HCT116 (cell line): Measurements from ENCODE around the gene LEMD3. TPM values are rescaled to one million over a fixed set of nuclear protein-coding genes. Genes with fewer than 3 reads are reported as not detected.

ENCODE experiments used
- ATAC-seq: fragments of 200-7000 bp; cut with Tn5 transposase; 2 replicates; pipeline ENCODE4 v1.9.1; 2020; ENCODE audit warnings: mild to moderate bottlenecking, moderate library complexity
- BruUV-seq: library from RNA; stranded (reverse); fragments of 400-500 nt; replicated peaks from 2 replicates; lab custom pipeline; 2021; lab: Mats Ljungman, UMichigan
- CTCF ChIA-PET: fragments of 300-600 bp; sonication (Branson Sonifier 250); formaldehyde crosslinking; loops from one replicate; lab custom pipeline; 2021; ENCODE audit warnings: antibody characterized with exemption; lab: Charles Lee
- POLR2A ChIA-PET: fragments of 300-600, 350-600 bp; sonication (Branson Sonifier 250); formaldehyde crosslinking; loops from one replicate; lab custom pipeline; 2021; ENCODE audit warnings: antibody characterized with exemption; lab: Charles Lee
- RAD21 ChIA-PET, 2 experiments: fragments of 300-600 bp; sonication (Branson Sonifier 250); formaldehyde crosslinking; loops; one replicate each; lab custom pipeline; 2023; ENCODE audit warnings: low total read pairs in 2 of 2; ENCODE audit not compliant: uncharacterized antibody in 2 of 2, unreplicated experiment in 2 of 2, low non-redundant PET in 1 of 2; lab: Charles Lee
- DNase-seq: peaks from one replicate; pipeline ENCODE4 v3.0.0-alpha.2; 2010; ENCODE audit warnings: low read depth, low spot score
- H2AFZ ChIP-seq: fragments of 200-600 bp; shearing (Covaris generic), sonication (generic); 2 replicates; pipeline ENCODE4 v1.6.1; 2017; ENCODE audit warnings: low read depth, mixed run types, mixed read lengths, antibody characterized with exemption, low read length; ENCODE audit not compliant: poor library complexity, severe bottlenecking
- H3K27ac ChIP-seq: 2 replicates; pipeline ENCODE4 v1.5.1; 2012; ENCODE audit warnings: low read depth, low read length
- H3K27me3 ChIP-seq: fragments of 200-600 bp; sonication (generic); 2 replicates; pipeline ENCODE4 v1.6.1; 2016; ENCODE audit warnings: mixed run types, low read length, mixed read lengths; ENCODE audit not compliant: insufficient read depth
- H3K36me3 ChIP-seq, 2 experiments: fragments of 200-500 bp in 1 of 2; fragments of 200-600 bp in 1 of 2; sonication (Bioruptor generic) in 1 of 2; sonication (generic) in 1 of 2; 2 replicates each; pipeline versions ENCODE4 v1.5.1 to v1.6.1; 2014 to 2016; ENCODE audit warnings: low read length in 2 of 2, inconsistent platforms in 1 of 2, mixed read lengths in 1 of 2, mixed run types in 1 of 2; ENCODE audit not compliant: insufficient read depth in 2 of 2, control insufficient read depth in 1 of 2
- H3K4me1 ChIP-seq, 2 experiments: fragments of 200-600 bp in 1 of 2; sonication (generic) in 1 of 2; 2 replicates each; pipeline versions ENCODE4 v1.5.1 to v1.6.1; 2012 to 2017; ENCODE audit warnings: low read length in 2 of 2, inconsistent platforms in 1 of 2, mild to moderate bottlenecking in 1 of 2, mixed read lengths in 1 of 2, mixed run types in 1 of 2, moderate library complexity in 1 of 2; ENCODE audit not compliant: insufficient read depth in 2 of 2, control insufficient read depth in 1 of 2
- H3K4me2 ChIP-seq: fragments of 200-600 bp; sonication (generic); 2 replicates; pipeline ENCODE4 v1.6.1; 2017; ENCODE audit warnings: mixed run types, low read length, mixed read lengths
- H3K4me3 ChIP-seq, 2 experiments: fragments of 200-600 bp in 1 of 2; sonication (generic) in 1 of 2; replicated peaks in 1 of 2; 2 replicates each; pipeline ENCODE4 v1.5.1; 2011 to 2016; ENCODE audit warnings: low read length in 2 of 2, control low read depth in 1 of 2, low read depth in 1 of 2, mild to moderate bottlenecking in 1 of 2, mixed read lengths in 1 of 2, mixed run types in 1 of 2
- H3K79me2 ChIP-seq: fragments of 200-600 bp; sonication (generic); 2 replicates; pipeline ENCODE4 v1.6.1; 2017; ENCODE audit warnings: mild to moderate bottlenecking, mixed run types, low read length, moderate library complexity, mixed read lengths; ENCODE audit not compliant: insufficient read depth
- H3K9ac ChIP-seq: fragments of 200-600 bp; sonication (generic); 2 replicates; pipeline ENCODE4 v1.6.1; 2016; ENCODE audit warnings: low read length, mixed read lengths
- H3K9me2 ChIP-seq: fragments of 200-600 bp; sonication (generic), shearing (Covaris generic); 2 replicates; pipeline ENCODE4 v1.6.1; 2017; ENCODE audit warnings: mixed run types, mild to moderate bottlenecking, moderate library complexity; ENCODE audit not compliant: insufficient read depth
- H3K9me3 ChIP-seq, 2 experiments: fragments of 200-500 bp in 1 of 2; fragments of 200-600 bp in 1 of 2; sonication (Bioruptor generic) in 1 of 2; sonication (generic) in 1 of 2; 2 replicates each; pipeline ENCODE4 v1.6.1; 2014 to 2017; ENCODE audit warnings: low read length in 2 of 2, mixed read lengths in 2 of 2, inconsistent platforms in 1 of 2, low read depth in 1 of 2, mild to moderate bottlenecking in 1 of 2, mixed run types in 1 of 2, moderate library complexity in 1 of 2; ENCODE audit not compliant: control insufficient read depth in 1 of 2, insufficient read depth in 1 of 2
- H4K20me1 ChIP-seq: fragments of 200-600 bp; sonication (generic), shearing (Covaris generic); 2 replicates; pipeline ENCODE4 v1.6.1; 2017; ENCODE audit warnings: mixed run types, mild to moderate bottlenecking, moderate library complexity; ENCODE audit not compliant: insufficient read depth
- CTCF ChIP-seq, 3 experiments: fragments of 200-600 bp in 1 of 3; sonication (generic) in 1 of 3; IDR thresholded peaks in 2 of 3; conservative IDR thresholded peaks in 1 of 3; 2 replicates each; pipeline ENCODE4 v1.5.1; 2012 to 2017; ENCODE audit warnings: low read depth in 2 of 3, low read length in 2 of 3, antibody characterized with exemption in 1 of 3, borderline replicate concordance in 1 of 3, control low read depth in 1 of 3, mild to moderate bottlenecking in 1 of 3, mixed read lengths in 1 of 3, mixed run types in 1 of 3, moderate library complexity in 1 of 3; ENCODE audit not compliant: insufficient read depth in 1 of 3
- EGR1 ChIP-seq: IDR thresholded peaks from 2 replicates; pipeline ENCODE4 v1.6.1; 2012; ENCODE audit warnings: low read depth
- ELF1 ChIP-seq: IDR thresholded peaks from 2 replicates; pipeline ENCODE4 v1.6.1; 2012; ENCODE audit warnings: low read depth, borderline replicate concordance
- EZH2phosphoT487 ChIP-seq: fragments of 200-600 bp; IDR thresholded peaks from 2 replicates; pipeline ENCODE4 v1.6.1; 2018; ENCODE audit warnings: antibody characterized with exemption, borderline replicate concordance
- JUND ChIP-seq: IDR thresholded peaks from 2 replicates; pipeline ENCODE4 v1.6.1; 2012
- RAD21 ChIP-seq: IDR thresholded peaks from 2 replicates; pipeline ENCODE4 v1.6.1; 2012; ENCODE audit warnings: low read depth, mild to moderate bottlenecking
- YY1 ChIP-seq: IDR thresholded peaks from 2 replicates; pipeline ENCODE4 v1.6.1; 2011; ENCODE audit warnings: low read length, low read depth, moderate library complexity, mild to moderate bottlenecking; ENCODE audit not compliant: insufficient replicate concordance; ENCODE audit errors: extremely low read depth
- ZNF274 ChIP-seq: fragments of 200-500 bp; sonication (Bioruptor generic); IDR thresholded peaks from 2 replicates; pipeline ENCODE4 v1.6.1; 2014; ENCODE audit warnings: mild to moderate bottlenecking, low read depth, low read length, inconsistent platforms
- intact Hi-C: fragments of 100-400 bp; cut with micrococcal nuclease; formaldehyde crosslinking; loops from 2 replicates; pipeline ENCODE4 v1.10.0; 2022
- total RNA-seq: library from RNA; stranded (reverse); gene quantifications from one replicate; pipeline ENCODE4 v1.2.1, GENCODE V29; 2021; ENCODE audit not compliant: unreplicated experiment

LEMD3 gene
- total RNA-seq, 1 experiment from 2014 or later, result 28.7 TPM

GRCh38 chr12:65195387-65196055, 26.1 kb downstream of the LEMD3 start (continued):
- no peak for TF ChIP-seq ZNF274
- no peak for TF ChIP-seq EZH2phosphoT487
- TF ChIP-seq ELF1, result no peak
- no peak for TF ChIP-seq JUND
- TF ChIP-seq RAD21, result no peak

GRCh38 chr12:65196762-65197567, 27.6 kb downstream of the LEMD3 start:
- no peak for TF ChIP-seq YY1
- Histone ChIP-seq H3K27me3 (no peaks in the 10 kb centered on the region), H3K9me2 (no peaks in the 10 kb centered on the region), H4K20me1 (peaks cover 20% of the 10 kb centered on the region; the same call in 1 of the 2 replicates), H3K4me3 (no peak overlapping the region), H3K36me3 (no peaks in the 10 kb centered on the region), H3K9me3 (no peaks in the 10 kb centered on the region), H3K9ac (no peak overlapping the region), H2AFZ (no peak overlapping the region), H3K4me1 (no peaks in the 10 kb centered on the region), H3K4me2 (no peak overlapping the region), H3K27ac (no peak overlapping the region), H3K79me2 (peaks cover 98% of the 10 kb centered on the region)
- intact Hi-C loops, result no loop called here
- RAD21 ChIA-PET, result no interaction called here
- no peak for DNase-seq
- CTCF ChIA-PET, result no interaction called here
- no peak for ATAC-seq
- no TSS peak for BruUV-seq
- POLR2A ChIA-PET, result interaction anchor here (0.6 kb wide), 1 partner anchor 21 kb away, joined by 3 read pairs; no protein-coding TSS in a partner anchor

- no TSS peak for BruUV-seq
- DNase-seq, result no peak
- Histone ChIP-seq H4K20me1 (peaks cover 15% of the 10 kb centered on the region; the same call in 1 of the 2 replicates), H3K4me3 (no peak overlapping the region), H3K79me2 (peaks cover 97% of the 10 kb centered on the region), H3K36me3 (no peaks in the 10 kb centered on the region), H3K4me1 (no peaks in the 10 kb centered on the region), H3K4me2 (no peak overlapping the region), H3K27me3 (no peaks in the 10 kb centered on the region), H3K27ac (no peak overlapping the region), H2AFZ (no peak overlapping the region), H3K9me3 (no peaks in the 10 kb centered on the region), H3K9me2 (no peaks in the 10 kb centered on the region), H3K9ac (no peak overlapping the region)
- RAD21 ChIA-PET, result no interaction called here
- no peak for ATAC-seq
- POLR2A ChIA-PET, result no interaction called here
- TF ChIP-seq EZH2phosphoT487, result no peak
- no peak for TF ChIP-seq EGR1
- TF ChIP-seq CTCF (IDR thresholded peaks at IDR 0.05 in 2 of 3, conservative IDR thresholded peaks at IDR 0.05 in 1 of 3; ENCODE audit: borderline replicate concordance in 1 of 3, insufficient read depth in 1 of 3, low read depth in 2 of 3, low read length in 2 of 3), result no peak
- intact Hi-C loops, result no loop called here
- CTCF ChIA-PET, result no interaction called here
Observed at GRCh38 chr12:65199604-65200003, 30.2 kb downstream of the LEMD3 start.
